Fibroblast of lung (primary cell): ENCODE data around the gene WNK1. TPM values are rescaled to one million over a fixed set of nuclear protein-coding genes. Genes with fewer than 3 reads are reported as not detected.
"Not testable (repeated sequence)": the region's sequence is repeated elsewhere in the genome, so short reads cannot be mapped to it uniquely, and the experiment has no call there.

ENCODE experiments used
- DNase-seq, 2 donors: peaks; one replicate each; pipeline versions ENCODE4 v3.0.0 to v3.0.0-alpha.2; 2010; ENCODE audit warnings: low read depth in 2 of 2
- H2AFZ ChIP-seq: 2 replicates; pipeline ENCODE4 v1.5.1; 2012; ENCODE audit warnings: low read length, control low read depth, inconsistent platforms
- H3K27ac ChIP-seq: 2 replicates; pipeline ENCODE4 v1.5.1; 2011; ENCODE audit warnings: low read length, control low read depth; ENCODE audit not compliant: insufficient read depth
- H3K27me3 ChIP-seq: 2 replicates; pipeline ENCODE4 v1.5.1; 2011; ENCODE audit warnings: mild to moderate bottlenecking, low read length; ENCODE audit not compliant: control insufficient read depth, insufficient read depth
- H3K36me3 ChIP-seq: 2 replicates; pipeline ENCODE4 v1.5.1; 2011; ENCODE audit warnings: low read length; ENCODE audit not compliant: control insufficient read depth, insufficient read depth
- H3K4me1 ChIP-seq: 2 replicates; pipeline ENCODE4 v1.5.1; 2011; ENCODE audit warnings: low read length; ENCODE audit not compliant: control insufficient read depth, insufficient read depth; ENCODE audit errors: extremely low read depth
- H3K4me2 ChIP-seq: 2 replicates; pipeline ENCODE4 v1.5.1; 2011; ENCODE audit warnings: low read length, control low read depth; ENCODE audit not compliant: insufficient read depth; ENCODE audit errors: extremely low read depth
- H3K4me3 ChIP-seq, 4 experiments: fragments of 200-600 bp in 1 of 4; sonication (generic) in 1 of 4; replicated peaks in 1 of 4; 2 replicates each; pipeline ENCODE4 v1.5.1; 2011 to 2016; ENCODE audit warnings: low read length in 4 of 4, low read depth in 3 of 4, mild to moderate bottlenecking in 3 of 4, control low read depth in 2 of 4, inconsistent platforms in 1 of 4, mixed read lengths in 1 of 4; ENCODE audit not compliant: insufficient read depth in 1 of 4; ENCODE audit errors: control extremely low read depth in 1 of 4
- H3K79me2 ChIP-seq: 2 replicates; pipeline ENCODE4 v1.5.1; 2012; ENCODE audit warnings: mild to moderate bottlenecking, low read length, inconsistent platforms; ENCODE audit not compliant: control insufficient read depth, insufficient read depth
- H3K9ac ChIP-seq: 2 replicates; pipeline ENCODE4 v1.5.1; 2011; ENCODE audit warnings: mild to moderate bottlenecking, low read length, control low read depth; ENCODE audit not compliant: insufficient read depth
- H3K9me3 ChIP-seq: 2 replicates; pipeline ENCODE4 v1.5.1; 2012; ENCODE audit warnings: low read depth, low read length; ENCODE audit not compliant: control insufficient read depth, insufficient read depth
- H4K20me1 ChIP-seq: 2 replicates; pipeline ENCODE4 v1.5.1; 2011; ENCODE audit warnings: low read length; ENCODE audit not compliant: control insufficient read depth, insufficient read depth; ENCODE audit errors: extremely low read depth
- EZH2 ChIP-seq: IDR thresholded peaks from 2 replicates; pipeline ENCODE4 v1.5.1; 2012; ENCODE audit warnings: low read length, control low read depth, mild to moderate bottlenecking; ENCODE audit errors: missing control alignments
- polyA minus RNA-seq: library from RNA; depleted of rRNA, polyadenylated mRNA; stranded (reverse); fragments of >200 nt; gene quantifications from 2 replicates; pipeline ENCODE4 v1.2.3, GENCODE V29; 2011; ENCODE audit warnings: low replicate concordance
- polyA plus RNA-seq, 2 donors: library from polyadenylated mRNA; depleted of rRNA in 1 of 2; stranded (reverse) in 1 of 2; unstranded in 1 of 2; fragments of >200 nt; gene quantifications; 2 replicates each; pipeline ENCODE4 v1.2.1, GENCODE V29; 2011 to 2012; ENCODE audit warnings: missing spikeins in 1 of 2
- total RNA-seq: library from RNA; depleted of rRNA; stranded (reverse); fragments of >200 nt; gene quantifications from 2 replicates; pipeline ENCODE4 v1.2.1, GENCODE V29; 2014
- TF ChIP-seq, protein P1 (sequence below), 2 donors: IDR thresholded peaks in 1 of 2; conservative IDR thresholded peaks in 1 of 2; 1 replicate in 1 of 2; 2 replicates in 1 of 2; pipeline ENCODE4 v1.5.1; 2011 to 2012; ENCODE audit warnings: low read length in 2 of 2, control low read depth in 1 of 2, inconsistent platforms in 1 of 2, low read depth in 1 of 2, mild to moderate bottlenecking in 1 of 2

Gene WNK1
- total RNA-seq (67.3 and 130 TPM in 2 replicates), polyA plus RNA-seq (38.5 and 60.3 TPM in 2 replicates), polyA minus RNA-seq (132 and 258 TPM in 2 replicates)
- polyA plus RNA-seq (2012), result 46.8 and 47.8 TPM in 2 replicates

DNA sequence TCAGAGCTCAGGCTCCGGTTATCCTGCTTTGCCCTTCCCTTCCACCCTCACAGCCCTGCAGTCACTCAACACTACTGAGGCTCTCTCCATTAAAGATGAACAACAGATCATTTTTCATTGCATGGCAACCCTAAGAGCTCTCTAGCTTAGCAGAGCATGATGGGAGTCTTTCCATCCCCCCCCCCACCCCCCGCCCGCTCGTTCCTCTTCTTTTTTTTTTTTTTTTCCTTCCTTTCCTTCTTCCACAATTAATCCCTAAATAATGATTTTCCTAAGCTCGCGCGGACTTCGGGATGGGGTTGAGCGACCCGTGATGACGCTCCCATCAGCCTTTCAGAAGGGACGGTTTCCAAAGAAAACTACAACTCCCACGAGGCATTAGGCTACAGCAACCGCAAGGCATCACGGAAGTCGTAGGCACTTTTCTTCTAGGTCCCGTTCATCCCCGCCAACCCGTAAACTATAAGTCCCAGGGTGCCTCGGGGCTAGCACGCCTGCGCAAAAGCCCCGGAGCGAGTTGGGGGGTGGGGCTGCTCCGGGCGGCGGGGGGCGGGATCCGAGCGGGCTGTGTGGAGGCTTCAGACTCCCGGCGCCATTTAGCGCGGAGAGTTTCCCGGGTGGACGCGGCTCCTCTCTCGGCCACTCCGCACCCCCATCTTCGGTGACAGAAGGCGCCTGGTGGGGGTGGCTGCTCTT lies at the start of gene WNK1:
TSS of gene WNK1 (plus strand) at position 581 of the 696 bp plus-strand sequence. CDS start 987 bp downstream, outside the sequence.
- DNase-seq, result peak; percentile 99 to 100
- Histone ChIP-seq H3K4me2 (peak within 1 kb of the TSS; percentile 95), H3K4me1 (peaks cover 5% of the 10 kb centered on the region), H3K79me2 (peaks cover 43% of the 10 kb centered on the region), H3K4me3 (peak within 1 kb of the TSS; percentile 73 to 94 (median 86)), H3K27me3 (no peaks in the 10 kb centered on the region), H3K9me3 (no peaks in the 10 kb centered on the region), H3K27ac (peak within 1 kb of the TSS; percentile 76), H3K9ac (peak within 1 kb of the TSS; percentile 84), H4K20me1 (peaks cover 2% of the 10 kb centered on the region), H3K36me3 (no peaks in the 10 kb centered on the region), H2AFZ (peak within 1 kb of the TSS; percentile 94)
- TF ChIP-seq, protein P1, sequence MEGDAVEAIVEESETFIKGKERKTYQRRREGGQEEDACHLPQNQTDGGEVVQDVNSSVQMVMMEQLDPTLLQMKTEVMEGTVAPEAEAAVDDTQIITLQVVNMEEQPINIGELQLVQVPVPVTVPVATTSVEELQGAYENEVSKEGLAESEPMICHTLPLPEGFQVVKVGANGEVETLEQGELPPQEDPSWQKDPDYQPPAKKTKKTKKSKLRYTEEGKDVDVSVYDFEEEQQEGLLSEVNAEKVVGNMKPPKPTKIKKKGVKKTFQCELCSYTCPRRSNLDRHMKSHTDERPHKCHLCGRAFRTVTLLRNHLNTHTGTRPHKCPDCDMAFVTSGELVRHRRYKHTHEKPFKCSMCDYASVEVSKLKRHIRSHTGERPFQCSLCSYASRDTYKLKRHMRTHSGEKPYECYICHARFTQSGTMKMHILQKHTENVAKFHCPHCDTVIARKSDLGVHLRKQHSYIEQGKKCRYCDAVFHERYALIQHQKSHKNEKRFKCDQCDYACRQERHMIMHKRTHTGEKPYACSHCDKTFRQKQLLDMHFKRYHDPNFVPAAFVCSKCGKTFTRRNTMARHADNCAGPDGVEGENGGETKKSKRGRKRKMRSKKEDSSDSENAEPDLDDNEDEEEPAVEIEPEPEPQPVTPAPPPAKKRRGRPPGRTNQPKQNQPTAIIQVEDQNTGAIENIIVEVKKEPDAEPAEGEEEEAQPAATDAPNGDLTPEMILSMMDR (conservative IDR thresholded peaks at IDR 0.05 in 1 of 2, IDR thresholded peaks at IDR 0.05 in 1 of 2; ENCODE audit: low read depth in 1 of 2, low read length in 2 of 2), result no peak
- TF ChIP-seq EZH2, result no peak

DNA sequence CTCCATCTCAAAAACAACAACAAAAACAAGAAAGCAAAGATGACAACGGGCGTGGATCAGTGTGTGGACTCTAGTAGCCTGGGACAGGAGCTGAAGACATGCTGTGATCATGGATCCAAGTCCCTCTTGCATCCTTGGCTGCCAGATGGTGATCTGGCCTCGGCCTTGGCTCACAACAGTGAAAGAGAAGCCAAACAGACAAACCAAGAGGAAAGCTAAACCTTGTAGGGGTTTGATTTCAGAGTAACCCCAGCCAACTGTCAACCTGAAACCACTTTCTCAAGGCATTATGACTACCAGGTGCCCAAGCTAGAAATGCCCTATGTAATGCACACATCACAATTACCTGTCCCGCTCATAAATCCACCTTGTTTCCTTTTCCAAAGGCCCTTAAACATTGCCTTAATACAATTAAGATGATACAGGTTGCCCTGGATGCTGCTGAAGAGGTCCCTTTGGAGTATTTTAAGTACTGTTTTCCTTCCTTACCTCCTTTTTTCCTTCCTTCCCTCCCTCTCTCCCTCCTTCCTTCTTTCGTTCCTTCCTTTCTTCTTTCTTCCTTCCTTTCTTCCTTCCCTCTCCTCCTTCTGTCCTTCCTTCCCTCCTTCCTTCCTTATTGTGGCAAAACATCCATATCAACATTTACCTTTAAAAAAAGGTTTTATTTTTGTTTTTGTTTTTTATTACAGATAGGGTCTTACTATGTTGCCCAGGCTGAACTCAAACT lies 47.7 kb upstream of the WNK1 start:
- H3K9me3 ChIP-seq, result no peaks in the 10 kb centered on the region
- no peaks in the 10 kb centered on the region for H3K27me3 ChIP-seq
- H4K20me1 ChIP-seq, result no peaks in the 10 kb centered on the region
- no peak overlapping the region for H3K27ac ChIP-seq
- H3K9ac ChIP-seq, result no peak overlapping the region
- no peak overlapping the region for H2AFZ ChIP-seq
- no peaks in the 10 kb centered on the region for H3K79me2 ChIP-seq
- H3K4me1 ChIP-seq, result no peaks in the 10 kb centered on the region
- no peak overlapping the region for H3K4me2 ChIP-seq
- TF ChIP-seq, protein P1 (conservative IDR thresholded peaks at IDR 0.05 in 1 of 2, IDR thresholded peaks at IDR 0.05 in 1 of 2; ENCODE audit: low read depth in 1 of 2, low read length in 2 of 2), result no peak
- TF ChIP-seq EZH2, result no peak
- H3K4me3 ChIP-seq, result no peak overlapping the region
- DNase-seq, result no peak
- H3K36me3 ChIP-seq, result no peaks in the 10 kb centered on the region

DNA sequence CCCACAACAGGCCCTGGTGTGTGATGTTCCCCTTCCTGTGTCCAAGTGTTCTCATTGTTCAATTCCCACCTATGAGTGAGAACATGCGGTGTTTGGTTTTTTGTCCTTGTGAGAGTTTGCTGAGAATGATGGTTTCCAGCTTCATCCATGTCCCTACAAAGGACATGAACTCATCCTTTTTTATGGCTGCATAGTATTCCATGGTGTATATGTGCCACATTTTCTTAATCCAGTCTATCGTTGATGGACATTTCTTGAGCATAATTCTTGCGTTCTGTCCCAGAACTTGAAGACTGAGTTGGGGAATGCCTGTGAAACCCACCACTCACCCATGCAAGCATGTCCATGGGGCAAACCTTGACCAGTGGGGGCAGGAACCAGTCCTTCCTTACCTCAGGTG lies 44.3 kb upstream of the WNK1 start:
- H3K4me1 ChIP-seq, H3K4me2 ChIP-seq, H3K79me2 ChIP-seq, H3K9ac ChIP-seq, H3K27ac ChIP-seq, H2AFZ ChIP-seq, DNase-seq, H3K27me3 ChIP-seq, H3K4me3 ChIP-seq, H3K9me3 ChIP-seq, H3K36me3 ChIP-seq, H4K20me1 ChIP-seq: not testable (repeated sequence)
